ENCODE results near the gene SCAPER. TPM values are rescaled to one million over a fixed set of nuclear protein-coding genes. Genes with fewer than 3 reads are reported as not detected.
A peak's percentile ranks its signal among the peaks of the same experiment; 100 is the strongest.

Gene SCAPER
- total RNA-seq, 1 experiment from 2014 or later, result 10.3 TPM

DNA sequence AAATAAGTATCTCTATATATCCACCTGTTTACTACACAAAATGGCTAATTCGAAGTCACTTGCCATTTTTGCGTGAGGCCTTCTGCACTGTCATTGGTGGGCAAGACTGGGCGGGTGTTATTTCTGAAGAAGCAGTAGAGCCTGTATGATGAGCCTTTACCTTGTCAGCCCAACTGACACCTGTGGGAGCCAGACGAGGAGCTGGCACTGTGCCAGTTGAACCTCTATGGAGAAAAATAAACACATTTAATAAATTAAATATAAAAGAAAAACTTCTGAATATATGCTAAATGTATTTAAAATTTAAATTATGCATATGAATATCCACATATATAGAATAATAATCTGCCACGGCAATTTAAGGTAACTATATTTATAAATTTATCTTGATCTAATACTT lies 109.9 kb downstream of the SCAPER start:
- CTCF ChIA-PET, result no interaction called here
- no peak overlapping the region for H3K4me3 Mint-ChIP-seq
- no peak for DNase-seq (ENCODE audit: low spot score)
- H3K36me3 Mint-ChIP-seq, result peaks cover 13% of the 10 kb centered on the region
- no peaks in the 10 kb centered on the region for H3K27me3 Mint-ChIP-seq (ENCODE audit: low read depth)
- peaks cover 38% of the 10 kb centered on the region for H3K4me1 Mint-ChIP-seq
- ATAC-seq, result no peak
- TF ChIP-seq, protein P1, sequence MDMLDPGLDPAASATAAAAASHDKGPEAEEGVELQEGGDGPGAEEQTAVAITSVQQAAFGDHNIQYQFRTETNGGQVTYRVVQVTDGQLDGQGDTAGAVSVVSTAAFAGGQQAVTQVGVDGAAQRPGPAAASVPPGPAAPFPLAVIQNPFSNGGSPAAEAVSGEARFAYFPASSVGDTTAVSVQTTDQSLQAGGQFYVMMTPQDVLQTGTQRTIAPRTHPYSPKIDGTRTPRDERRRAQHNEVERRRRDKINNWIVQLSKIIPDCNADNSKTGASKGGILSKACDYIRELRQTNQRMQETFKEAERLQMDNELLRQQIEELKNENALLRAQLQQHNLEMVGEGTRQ (CRISPR knock-in tag; IDR thresholded peaks at IDR 0.05), result no peak
- TF ChIP-seq, protein P2, sequence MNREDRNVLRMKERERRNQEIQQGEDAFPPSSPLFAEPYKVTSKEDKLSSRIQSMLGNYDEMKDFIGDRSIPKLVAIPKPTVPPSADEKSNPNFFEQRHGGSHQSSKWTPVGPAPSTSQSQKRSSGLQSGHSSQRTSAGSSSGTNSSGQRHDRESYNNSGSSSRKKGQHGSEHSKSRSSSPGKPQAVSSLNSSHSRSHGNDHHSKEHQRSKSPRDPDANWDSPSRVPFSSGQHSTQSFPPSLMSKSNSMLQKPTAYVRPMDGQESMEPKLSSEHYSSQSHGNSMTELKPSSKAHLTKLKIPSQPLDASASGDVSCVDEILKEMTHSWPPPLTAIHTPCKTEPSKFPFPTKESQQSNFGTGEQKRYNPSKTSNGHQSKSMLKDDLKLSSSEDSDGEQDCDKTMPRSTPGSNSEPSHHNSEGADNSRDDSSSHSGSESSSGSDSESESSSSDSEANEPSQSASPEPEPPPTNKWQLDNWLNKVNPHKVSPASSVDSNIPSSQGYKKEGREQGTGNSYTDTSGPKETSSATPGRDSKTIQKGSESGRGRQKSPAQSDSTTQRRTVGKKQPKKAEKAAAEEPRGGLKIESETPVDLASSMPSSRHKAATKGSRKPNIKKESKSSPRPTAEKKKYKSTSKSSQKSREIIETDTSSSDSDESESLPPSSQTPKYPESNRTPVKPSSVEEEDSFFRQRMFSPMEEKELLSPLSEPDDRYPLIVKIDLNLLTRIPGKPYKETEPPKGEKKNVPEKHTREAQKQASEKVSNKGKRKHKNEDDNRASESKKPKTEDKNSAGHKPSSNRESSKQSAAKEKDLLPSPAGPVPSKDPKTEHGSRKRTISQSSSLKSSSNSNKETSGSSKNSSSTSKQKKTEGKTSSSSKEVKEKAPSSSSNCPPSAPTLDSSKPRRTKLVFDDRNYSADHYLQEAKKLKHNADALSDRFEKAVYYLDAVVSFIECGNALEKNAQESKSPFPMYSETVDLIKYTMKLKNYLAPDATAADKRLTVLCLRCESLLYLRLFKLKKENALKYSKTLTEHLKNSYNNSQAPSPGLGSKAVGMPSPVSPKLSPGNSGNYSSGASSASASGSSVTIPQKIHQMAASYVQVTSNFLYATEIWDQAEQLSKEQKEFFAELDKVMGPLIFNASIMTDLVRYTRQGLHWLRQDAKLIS (CRISPR knock-in tag; IDR thresholded peaks at IDR 0.05; ENCODE audit: borderline replicate concordance), result no peak
- H3K9me3 Mint-ChIP-seq, result peaks cover 13% of the 10 kb centered on the region
- H3K27ac Mint-ChIP-seq, result no peak overlapping the region
- POLR2A ChIA-PET, result no interaction called here

- H3K4me3 Mint-ChIP-seq, result no peak overlapping the region
- ChIA-PET CTCF (interaction anchor here (0.7 kb wide), 1 partner anchor 1325 kb away, joined by 3 read pairs; no protein-coding TSS in a partner anchor), POLR2A (no interaction called here)
Observed at GRCh38 chr15:76793162-76793561, 112.0 kb downstream of the SCAPER start.

DNA sequence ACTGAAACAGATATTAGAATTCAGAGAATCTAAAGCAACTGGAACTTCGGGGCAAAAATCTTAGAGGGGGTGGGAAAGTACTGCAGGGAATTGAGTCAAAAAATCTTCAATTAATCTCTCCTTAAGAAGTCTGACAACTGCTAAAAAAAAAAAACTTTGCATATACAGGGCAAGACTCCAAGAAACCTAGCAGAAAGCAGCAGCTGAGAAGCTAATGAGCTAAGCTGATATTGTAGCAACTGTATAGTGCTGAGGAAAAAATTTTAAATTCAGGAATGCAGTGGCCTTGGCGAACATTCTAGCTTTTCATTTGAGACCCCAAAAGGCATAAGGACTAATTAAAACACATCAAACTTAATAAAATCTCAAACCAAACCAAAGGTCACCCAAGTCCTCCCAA lies 113.6 kb downstream of the SCAPER start:
- Mint-ChIP-seq H3K9me3 (peaks cover 13% of the 10 kb centered on the region), H3K36me3 (peaks cover 13% of the 10 kb centered on the region), H3K27me3 (ENCODE audit: low read depth) (no peaks in the 10 kb centered on the region), H3K4me1 (peaks cover 34% of the 10 kb centered on the region), H3K4me3 (no peak overlapping the region), H3K27ac (no peak overlapping the region; the same call in 1 of the 2 replicates)
- ChIA-PET CTCF (no interaction called here), POLR2A (no interaction called here)
- DNase-seq (ENCODE audit: low spot score) (no peak), ATAC-seq (no peak)
- TF ChIP-seq, protein P3, sequence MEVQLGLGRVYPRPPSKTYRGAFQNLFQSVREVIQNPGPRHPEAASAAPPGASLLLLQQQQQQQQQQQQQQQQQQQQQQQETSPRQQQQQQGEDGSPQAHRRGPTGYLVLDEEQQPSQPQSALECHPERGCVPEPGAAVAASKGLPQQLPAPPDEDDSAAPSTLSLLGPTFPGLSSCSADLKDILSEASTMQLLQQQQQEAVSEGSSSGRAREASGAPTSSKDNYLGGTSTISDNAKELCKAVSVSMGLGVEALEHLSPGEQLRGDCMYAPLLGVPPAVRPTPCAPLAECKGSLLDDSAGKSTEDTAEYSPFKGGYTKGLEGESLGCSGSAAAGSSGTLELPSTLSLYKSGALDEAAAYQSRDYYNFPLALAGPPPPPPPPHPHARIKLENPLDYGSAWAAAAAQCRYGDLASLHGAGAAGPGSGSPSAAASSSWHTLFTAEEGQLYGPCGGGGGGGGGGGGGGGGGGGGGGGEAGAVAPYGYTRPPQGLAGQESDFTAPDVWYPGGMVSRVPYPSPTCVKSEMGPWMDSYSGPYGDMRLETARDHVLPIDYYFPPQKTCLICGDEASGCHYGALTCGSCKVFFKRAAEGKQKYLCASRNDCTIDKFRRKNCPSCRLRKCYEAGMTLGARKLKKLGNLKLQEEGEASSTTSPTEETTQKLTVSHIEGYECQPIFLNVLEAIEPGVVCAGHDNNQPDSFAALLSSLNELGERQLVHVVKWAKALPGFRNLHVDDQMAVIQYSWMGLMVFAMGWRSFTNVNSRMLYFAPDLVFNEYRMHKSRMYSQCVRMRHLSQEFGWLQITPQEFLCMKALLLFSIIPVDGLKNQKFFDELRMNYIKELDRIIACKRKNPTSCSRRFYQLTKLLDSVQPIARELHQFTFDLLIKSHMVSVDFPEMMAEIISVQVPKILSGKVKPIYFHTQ (CRISPR knock-in tag; IDR thresholded peaks at IDR 0.05), result no peak
- TF ChIP-seq, protein P2 (CRISPR knock-in tag; IDR thresholded peaks at IDR 0.05; ENCODE audit: borderline replicate concordance), result no peak
- no peak for TF ChIP-seq ZNF121 (CRISPR knock-in tag; IDR thresholded peaks at IDR 0.05)
- TF ChIP-seq, protein P4, sequence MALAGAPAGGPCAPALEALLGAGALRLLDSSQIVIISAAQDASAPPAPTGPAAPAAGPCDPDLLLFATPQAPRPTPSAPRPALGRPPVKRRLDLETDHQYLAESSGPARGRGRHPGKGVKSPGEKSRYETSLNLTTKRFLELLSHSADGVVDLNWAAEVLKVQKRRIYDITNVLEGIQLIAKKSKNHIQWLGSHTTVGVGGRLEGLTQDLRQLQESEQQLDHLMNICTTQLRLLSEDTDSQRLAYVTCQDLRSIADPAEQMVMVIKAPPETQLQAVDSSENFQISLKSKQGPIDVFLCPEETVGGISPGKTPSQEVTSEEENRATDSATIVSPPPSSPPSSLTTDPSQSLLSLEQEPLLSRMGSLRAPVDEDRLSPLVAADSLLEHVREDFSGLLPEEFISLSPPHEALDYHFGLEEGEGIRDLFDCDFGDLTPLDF (CRISPR knock-in tag; IDR thresholded peaks at IDR 0.05), result no peak
- no peak for TF ChIP-seq E2F4 (CRISPR knock-in tag; IDR thresholded peaks at IDR 0.05; ENCODE audit: borderline replicate concordance, low read depth)
- TF ChIP-seq NFE2L1 (CRISPR knock-in tag; IDR thresholded peaks at IDR 0.05), result no peak
- no peak for TF ChIP-seq HMGA2 (CRISPR knock-in tag; IDR thresholded peaks at IDR 0.05)
- TF ChIP-seq ZNF281 (CRISPR knock-in tag; IDR thresholded peaks at IDR 0.05), result no peak
- TF ChIP-seq ZNF512 (CRISPR knock-in tag; IDR thresholded peaks at IDR 0.05; ENCODE audit: borderline replicate concordance), result no peak
- TF ChIP-seq SMAD4 (CRISPR knock-in tag; IDR thresholded peaks at IDR 0.05), result no peak

More at GRCh38 chr15:76793162-76793561, 112.0 kb downstream of the SCAPER start:
- H3K4me1 Mint-ChIP-seq, result peaks cover 38% of the 10 kb centered on the region
- peak; percentile 94 for ATAC-seq
- peaks cover 13% of the 10 kb centered on the region for H3K36me3 Mint-ChIP-seq
- H3K9me3 Mint-ChIP-seq, result peaks cover 13% of the 10 kb centered on the region
- DNase-seq (ENCODE audit: low spot score), result no peak
- TF ChIP-seq MXD4 (CRISPR knock-in tag; IDR thresholded peaks at IDR 0.05; ENCODE audit: borderline replicate concordance), result no peak
- no peak for TF ChIP-seq KAT7 (CRISPR knock-in tag; IDR thresholded peaks at IDR 0.05; ENCODE audit: borderline replicate concordance)
- H3K27ac Mint-ChIP-seq, result peak overlapping the region; percentile 63
- H3K27me3 Mint-ChIP-seq (ENCODE audit: low read depth), result no peaks in the 10 kb centered on the region

Data from WTC11 (cell line).